ENCODE results near the gene NECTIN3. TPM values are rescaled to one million over a fixed set of nuclear protein-coding genes. Genes with fewer than 3 reads are reported as not detected.

The NECTIN3 gene
- polyA plus RNA-seq, 3 donors, result not detected

DNA sequence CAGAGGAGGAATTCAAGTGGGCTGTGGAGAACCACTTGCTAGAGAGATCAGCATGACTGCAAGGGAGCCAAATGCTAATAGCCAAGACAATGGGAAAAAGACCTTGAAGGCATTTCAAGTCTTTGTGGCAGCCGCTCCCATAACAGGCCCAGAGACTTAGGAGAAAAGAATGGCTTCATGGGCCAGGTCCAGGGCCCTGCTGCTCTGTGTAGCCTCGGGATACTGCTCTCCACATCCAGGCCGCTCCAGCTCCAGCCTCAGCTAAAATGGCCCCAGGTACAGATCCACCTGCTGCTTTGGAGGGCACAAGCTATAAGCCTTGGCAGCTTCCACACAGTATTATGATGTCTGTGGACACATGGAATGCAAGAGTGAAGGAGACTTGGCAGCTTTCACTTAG, 157.7 kb downstream of the NECTIN3 start:
- WGBS (ENCODE audit: insufficient coverage), result 75% methylated on average over 1 of the region's 3 CpGs
- Histone ChIP-seq H3K4me1 (ENCODE audit: control insufficient read depth in 1 of 2, insufficient read depth in 2 of 2, low read length in 2 of 2) (no peaks in the 10 kb centered on the region), H3K36me3 (replicated peaks in 1 of 2; ENCODE audit: control insufficient read depth in 1 of 2, insufficient read depth in 2 of 2, low read length in 2 of 2) (no peaks in the 10 kb centered on the region), H3K9me3 (replicated peaks in 1 of 2; ENCODE audit: control insufficient read depth in 1 of 2, insufficient read depth in 1 of 2, low read length in 2 of 2) (peaks cover 0 to 6% of the 10 kb centered on the region in 2 donors), H2AFZ (ENCODE audit: insufficient read depth, low read depth, low read length, poor library complexity, severe bottlenecking) (no peak overlapping the region), H3K27me3 (ENCODE audit: control insufficient read depth in 2 of 2, insufficient read depth in 2 of 2, low read length in 2 of 2) (no peaks in the 10 kb centered on the region), H3K4me3 (replicated peaks in 1 of 3; ENCODE audit: low read depth in 2 of 3, low read length in 3 of 3) (no peak overlapping the region), H3K79me2 (ENCODE audit: insufficient read depth, low read length) (no peaks in the 10 kb centered on the region), H3K27ac (ENCODE audit: low read depth in 1 of 2, low read length in 2 of 2) (no peak overlapping the region), H3K4me2 (replicated peaks; ENCODE audit: extremely low read depth, low read length, poor library complexity, severe bottlenecking) (no peak overlapping the region), H3K9ac (ENCODE audit: insufficient read depth, low read length, poor library complexity, severe bottlenecking) (no peak overlapping the region), H4K20me1 (ENCODE audit: insufficient read depth, low read length) (no peaks in the 10 kb centered on the region)
- no peak overlapping the region for H3K4me3 Mint-ChIP-seq
- no peaks in the 10 kb centered on the region for H3K27me3 Mint-ChIP-seq (ENCODE audit: low read depth in 3 of 3)
- no peak for TF ChIP-seq CTCF (IDR thresholded peaks at IDR 0.05)
- intact Hi-C loops (cut with micrococcal nuclease), result no loop called here
- peaks cover 0 to 10% (median 5%) of the 10 kb centered on the region in 7 donors for H3K9me3 Mint-ChIP-seq
- no peak for DNase-seq
- H3K36me3 Mint-ChIP-seq, result no peaks in the 10 kb centered on the region
- H3K27ac Mint-ChIP-seq, result no peak overlapping the region
- no peaks in the 10 kb centered on the region for H3K4me1 Mint-ChIP-seq

DNA sequence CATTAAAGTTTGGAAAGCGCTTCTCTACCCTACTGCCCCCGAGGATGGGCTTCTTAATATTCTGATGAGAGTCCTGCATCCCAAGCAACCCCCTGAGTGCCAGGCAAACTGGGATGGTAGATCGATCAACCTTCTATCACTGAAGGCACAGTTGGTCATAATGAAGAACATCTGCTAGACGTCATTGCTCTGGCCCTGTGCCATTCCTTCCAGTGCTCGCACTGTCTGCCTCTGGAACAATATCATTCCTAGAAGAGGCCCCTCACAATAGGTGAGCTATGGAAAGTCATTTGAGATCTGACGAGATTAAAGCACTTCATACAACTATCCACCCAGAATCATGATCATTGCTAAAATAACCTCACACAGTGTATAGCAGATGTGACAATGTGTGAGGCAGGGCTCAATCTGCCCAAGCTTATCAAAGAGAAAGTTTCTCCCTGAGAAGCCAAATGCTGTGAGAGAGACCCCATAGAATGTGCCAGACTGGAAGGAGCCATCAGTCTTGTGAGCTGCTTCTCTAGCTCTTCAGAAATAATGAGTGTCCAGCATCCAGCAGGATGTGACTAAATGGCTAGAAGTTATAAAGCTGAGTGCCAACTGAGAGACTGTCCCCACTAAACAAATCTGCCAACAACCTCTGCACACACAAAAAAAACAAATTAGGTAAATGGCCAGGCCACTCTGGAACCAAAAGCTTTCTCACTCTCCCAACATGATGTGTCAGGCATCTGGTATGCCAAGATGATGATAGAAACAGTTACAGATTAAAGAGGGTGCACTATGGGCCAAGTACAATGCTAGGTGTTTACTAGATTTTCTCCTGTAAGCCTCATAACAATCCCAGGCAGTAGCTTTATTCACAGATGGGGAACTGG, 165.5 kb downstream of the NECTIN3 start:
- no peak overlapping the region for H3K9ac ChIP-seq (ENCODE audit: insufficient read depth, low read length, poor library complexity, severe bottlenecking)
- Mint-ChIP-seq H3K4me1 (no peaks in the 10 kb centered on the region), H3K27me3 (ENCODE audit: low read depth in 3 of 3) (peaks cover 0 to 6% (median 0%) of the 10 kb centered on the region in 3 donors), H3K27ac (no peak overlapping the region), H3K4me3 (no peak overlapping the region), H3K9me3 (peaks cover 2 to 19% (median 8%) of the 10 kb centered on the region in 7 donors), H3K36me3 (no peaks in the 10 kb centered on the region)
- no peaks in the 10 kb centered on the region for H4K20me1 ChIP-seq (ENCODE audit: insufficient read depth, low read length)
- DNase-seq, result no peak
- 90% methylated on average over 3 of the region's 6 CpGs for WGBS (ENCODE audit: insufficient coverage)
- H2AFZ ChIP-seq (ENCODE audit: insufficient read depth, low read depth, low read length, poor library complexity, severe bottlenecking), result no peak overlapping the region
- no peak for TF ChIP-seq CTCF (IDR thresholded peaks at IDR 0.05)
- H3K4me3 ChIP-seq (replicated peaks in 1 of 3; ENCODE audit: low read depth in 2 of 3, low read length in 3 of 3), result no peak overlapping the region
- no peaks in the 10 kb centered on the region for H3K4me1 ChIP-seq (ENCODE audit: control insufficient read depth in 1 of 2, insufficient read depth in 2 of 2, low read length in 2 of 2)
- H3K79me2 ChIP-seq (ENCODE audit: insufficient read depth, low read length), result no peaks in the 10 kb centered on the region
- H3K4me2 ChIP-seq (replicated peaks; ENCODE audit: extremely low read depth, low read length, poor library complexity, severe bottlenecking), result no peak overlapping the region
- H3K36me3 ChIP-seq (replicated peaks in 1 of 2; ENCODE audit: control insufficient read depth in 1 of 2, insufficient read depth in 2 of 2, low read length in 2 of 2), result no peaks in the 10 kb centered on the region
- intact Hi-C loops (cut with micrococcal nuclease), result no loop called here
- H3K9me3 ChIP-seq (replicated peaks in 1 of 2; ENCODE audit: control insufficient read depth in 1 of 2, insufficient read depth in 1 of 2, low read length in 2 of 2), result peaks cover 6 to 16% of the 10 kb centered on the region in 2 donors
- no peak overlapping the region for H3K27ac ChIP-seq (ENCODE audit: low read depth in 1 of 2, low read length in 2 of 2)
- no peaks in the 10 kb centered on the region for H3K27me3 ChIP-seq (ENCODE audit: control insufficient read depth in 2 of 2, insufficient read depth in 2 of 2, low read length in 2 of 2)

Measured in CD14-positive monocyte (primary cell).